CD14-positive monocyte (primary cell): ENCODE measurements around the gene KISS1R. TPM values are rescaled to one million over a fixed set of nuclear protein-coding genes. Genes with fewer than 3 reads are reported as not detected.

ENCODE experiments used
- DNase-seq, 3 donors: peaks; one replicate each; pipeline ENCODE4 v3.0.0-alpha.2; 2011 to 2022
- H2AFZ ChIP-seq: 2 replicates; pipeline ENCODE4 v1.6.0; 2012; ENCODE audit warnings: mild to moderate bottlenecking, low read depth, low read length, inconsistent platforms; ENCODE audit not compliant: insufficient read depth, poor library complexity, severe bottlenecking
- H3K27ac ChIP-seq, 2 donors: 1 replicate in 1 of 2; 2 replicates in 1 of 2; pipeline ENCODE4 v1.5.1; 2012 to 2013; ENCODE audit warnings: low read length in 2 of 2, control low read depth in 1 of 2, inconsistent platforms in 1 of 2, low read depth in 1 of 2, mild to moderate bottlenecking in 1 of 2
- H3K27me3 ChIP-seq, 2 donors: one replicate each; pipeline versions ENCODE4 v1.6.0 to v1.6.1; 2011 to 2013; ENCODE audit warnings: low read length in 2 of 2; ENCODE audit not compliant: control insufficient read depth in 2 of 2, insufficient read depth in 2 of 2
- H3K36me3 ChIP-seq, 2 donors: replicated peaks in 1 of 2; 1 replicate in 1 of 2; 2 replicates in 1 of 2; pipeline versions ENCODE4 v1.5.1 to v1.6.1; 2012 to 2013; ENCODE audit warnings: low read length in 2 of 2, control low read depth in 1 of 2, inconsistent platforms in 1 of 2, mild to moderate bottlenecking in 1 of 2; ENCODE audit not compliant: insufficient read depth in 2 of 2, control insufficient read depth in 1 of 2
- H3K4me1 ChIP-seq, 2 donors: 1 replicate in 1 of 2; 2 replicates in 1 of 2; pipeline versions ENCODE4 v1.5.1 to v1.6.1; 2012 to 2013; ENCODE audit warnings: low read length in 2 of 2, control low read depth in 1 of 2, inconsistent platforms in 1 of 2, mild to moderate bottlenecking in 1 of 2, moderate library complexity in 1 of 2; ENCODE audit not compliant: insufficient read depth in 2 of 2, control insufficient read depth in 1 of 2
- H3K4me2 ChIP-seq: replicated peaks from 2 replicates; pipeline ENCODE3; 2012; ENCODE audit warnings: low read length, moderate library complexity, mild to moderate bottlenecking; ENCODE audit not compliant: poor library complexity, severe bottlenecking; ENCODE audit errors: extremely low read depth
- H3K4me3 ChIP-seq, 3 experiments: fragments of 200-600 bp in 1 of 3; sonication (generic) in 1 of 3; replicated peaks in 1 of 3; 1 replicate in 2 of 3; 2 replicates in 1 of 3; pipeline ENCODE4 v1.5.1; 2011 to 2013; ENCODE audit warnings: low read length in 3 of 3, mild to moderate bottlenecking in 3 of 3, control low read depth in 2 of 3, low read depth in 2 of 3, inconsistent platforms in 1 of 3, moderate library complexity in 1 of 3
- H3K79me2 ChIP-seq: 2 replicates; pipeline ENCODE4 v1.6.0; 2012; ENCODE audit warnings: mild to moderate bottlenecking, control low read depth, inconsistent platforms, low read length, moderate library complexity; ENCODE audit not compliant: insufficient read depth
- H3K9ac ChIP-seq: 2 replicates; pipeline ENCODE4 v1.6.0; 2017; ENCODE audit warnings: low read length, mild to moderate bottlenecking; ENCODE audit not compliant: insufficient read depth, poor library complexity, severe bottlenecking
- H3K9me3 ChIP-seq, 2 donors: replicated peaks in 1 of 2; 1 replicate in 1 of 2; 2 replicates in 1 of 2; pipeline versions ENCODE4 v1.5.1 to v1.6.1; 2012 to 2013; ENCODE audit warnings: low read length in 2 of 2, control low read depth in 1 of 2; ENCODE audit not compliant: control insufficient read depth in 1 of 2, insufficient read depth in 1 of 2
- H4K20me1 ChIP-seq: 2 replicates; pipeline ENCODE4 v1.6.0; 2012; ENCODE audit warnings: mild to moderate bottlenecking, low read length, control low read depth, moderate library complexity; ENCODE audit not compliant: insufficient read depth
- H3K27ac Mint-ChIP-seq, 7 donors: one replicate each; pipeline ENCODE4 v1.8.0; 2020; ENCODE audit warnings: mild to moderate bottlenecking in 7 of 7, mixed read lengths in 7 of 7, moderate library complexity in 6 of 7, inconsistent platforms in 2 of 7
- H3K27me3 Mint-ChIP-seq, 3 donors: one replicate each; pipeline ENCODE4 v1.8.0; 2021 to 2022; ENCODE audit warnings: low read depth in 3 of 3, mild to moderate bottlenecking in 3 of 3, mixed read lengths in 3 of 3, moderate library complexity in 3 of 3, inconsistent platforms in 1 of 3
- H3K36me3 Mint-ChIP-seq, 2 donors: one replicate each; pipeline ENCODE4 v1.8.0; 2020; ENCODE audit warnings: mixed read lengths in 2 of 2, inconsistent platforms in 1 of 2, mild to moderate bottlenecking in 1 of 2
- H3K4me1 Mint-ChIP-seq: one replicate; pipeline ENCODE4 v1.8.0; 2020; ENCODE audit warnings: mild to moderate bottlenecking, mixed read lengths
- H3K4me3 Mint-ChIP-seq, 2 donors: one replicate each; pipeline ENCODE4 v1.8.0; 2020; ENCODE audit warnings: mild to moderate bottlenecking in 2 of 2, mixed read lengths in 2 of 2, moderate library complexity in 1 of 2
- H3K9me3 Mint-ChIP-seq, 7 donors: one replicate each; pipeline ENCODE4 v1.8.0; 2020 to 2022; ENCODE audit warnings: mixed read lengths in 7 of 7, mild to moderate bottlenecking in 6 of 7, moderate library complexity in 6 of 7, inconsistent platforms in 2 of 7
- CTCF ChIP-seq: fragments of 200-600 bp; IDR thresholded peaks from one replicate; pipeline ENCODE4 v1.8.0; 2022; ENCODE audit warnings: antibody characterized with exemption, mild to moderate bottlenecking
- WGBS: methylation state at CpG from one replicate; pipeline ENCODE4 v1.1.5; 2013; ENCODE audit warnings: missing lambda C conversion rate; ENCODE audit not compliant: insufficient coverage; 5-methylcytosine and 5-hydroxymethylcytosine counted together
- intact Hi-C, 2 donors: fragments of 100-400 bp; cut with micrococcal nuclease; formaldehyde crosslinking; loops; one replicate each; pipeline versions ENCODE4 v1.15.0 to v1.15.1; 2023
- polyA plus RNA-seq, 3 donors: library from polyadenylated mRNA; depleted of rRNA in 1 of 3; unstranded in 2 of 3; stranded (reverse) in 1 of 3; fragments of 300-500 nt in 2 of 3; fragments of >200 nt in 1 of 3; fragmentation: Illumina TruSeq in 2 of 3; gene quantifications; 1 replicate in 2 of 3; 2 replicates in 1 of 3; pipeline ENCODE4 v1.2.3, GENCODE V29; 2012 to 2021

Gene KISS1R
- polyA plus RNA-seq, 3 donors: not detected

- peak overlapping the region; percentile 99 for H3K4me2 ChIP-seq
- peak; percentile 42 to 48 (median 43) for DNase-seq
- intact Hi-C loops: loop anchor here in 1 of 2 donors (5.0 to 10.0 kb wide), 2 partner anchors 174 to 316 kb away; partner anchors contain the start of genes ATP5F1D, GPX4 and MIDN
- H2AFZ ChIP-seq: no peak overlapping the region
- no peak for TF ChIP-seq CTCF
- H3K4me3 ChIP-seq: peak overlapping the region in 2 of 3 experiments; percentile 0 to 99
- peaks cover 64% of the 10 kb centered on the region for H4K20me1 ChIP-seq
- no peaks in the 10 kb centered on the region for H3K27me3 ChIP-seq
- peaks cover 94% of the 10 kb centered on the region for H3K79me2 ChIP-seq
- H3K27ac ChIP-seq: peak overlapping the region; percentile 85 to 87
- H3K27ac Mint-ChIP-seq: peak overlapping the region in 6 of 7 donors; percentile 54 to 96 (median 77)
- WGBS: 55% methylated on average over 16 of the region's 18 CpGs
- peaks cover 0 to 2% (median 0%) of the 10 kb centered on the region in 7 donors for H3K9me3 Mint-ChIP-seq
- peaks cover 7 to 22% of the 10 kb centered on the region in 2 donors for H3K36me3 ChIP-seq
- peaks cover 53% of the 10 kb centered on the region for H3K4me1 Mint-ChIP-seq
- H3K27me3 Mint-ChIP-seq: no peaks in the 10 kb centered on the region
- H3K4me1 ChIP-seq: peaks cover 53 to 66% of the 10 kb centered on the region in 2 donors
- H3K36me3 Mint-ChIP-seq: peaks cover 16 to 32% of the 10 kb centered on the region in 2 donors
- no peaks in the 10 kb centered on the region for H3K9me3 ChIP-seq
- no peak overlapping the region for H3K9ac ChIP-seq
- peak overlapping the region; percentile 48 to 56 for H3K4me3 Mint-ChIP-seq
These were observed 11.5 kb downstream of the KISS1R start for GRCh38 chr19:928471-929202.

GRCh38 chr19:929203-929890 lies 12.2 kb downstream of the KISS1R start:
- peak overlapping the region in 1 of 7 donors; percentile 76 for H3K27ac Mint-ChIP-seq
- no peak overlapping the region for H3K9ac ChIP-seq
- intact Hi-C loops: loop anchor here in 1 of 2 donors (5.0 to 10.0 kb wide), 2 partner anchors 173 to 315 kb away; partner anchors contain the start of genes ATP5F1D, GPX4 and MIDN
- peaks cover 55% of the 10 kb centered on the region for H3K4me1 Mint-ChIP-seq
- DNase-seq: no peak
- peaks cover 7 to 27% of the 10 kb centered on the region in 2 donors for H3K36me3 ChIP-seq
- H3K4me1 ChIP-seq: peaks cover 53 to 66% of the 10 kb centered on the region in 2 donors
- H3K4me3 Mint-ChIP-seq: no peak overlapping the region
- no peak for TF ChIP-seq CTCF
- H3K79me2 ChIP-seq: peaks cover 96% of the 10 kb centered on the region
- WGBS: 96% methylated on average over 24 of the region's 51 CpGs
- H3K36me3 Mint-ChIP-seq: peaks cover 16 to 32% of the 10 kb centered on the region in 2 donors
- no peaks in the 10 kb centered on the region for H3K27me3 Mint-ChIP-seq
- no peaks in the 10 kb centered on the region for H3K9me3 ChIP-seq
- peak overlapping the region; percentile 99 for H3K4me2 ChIP-seq
- no peak overlapping the region for H2AFZ ChIP-seq
- H3K9me3 Mint-ChIP-seq: peaks cover 0 to 2% (median 0%) of the 10 kb centered on the region in 7 donors
- H4K20me1 ChIP-seq: peaks cover 71% of the 10 kb centered on the region
- H3K27ac ChIP-seq: no peak overlapping the region
- H3K27me3 ChIP-seq: no peaks in the 10 kb centered on the region
- peak overlapping the region in 1 of 3 experiments; percentile 99 for H3K4me3 ChIP-seq
